OCI-M2 (cell line): Measurements from ENCODE around the gene ARHGEF16.

Experiments
- DNase-seq: peaks from one replicate; lab custom pipeline; 2025; ENCODE audit not compliant: unreplicated experiment; lab: John Stamatoyannopoulos, UW

The ARHGEF16 gene

GRCh38 chr1:3436451-3436850, 18.0 kb upstream of the ARHGEF16 start:
- no peak for DNase-seq

- DNase-seq, result no peak
These were observed 17.6 kb upstream of the ARHGEF16 start for GRCh38 chr1:3436901-3437300.

GRCh38 chr1:3438661-3439180, 15.7 kb upstream of the ARHGEF16 start:
- DNase-seq, result no peak

GRCh38 chr1:3439346-3440299, 14.8 kb upstream of the ARHGEF16 start:
- DNase-seq, result no peak

GRCh38 chr1:3440300-3440681, 14.2 kb upstream of the ARHGEF16 start:
- no peak for DNase-seq

GRCh38 chr1:3440711-3441409, 13.6 kb upstream of the ARHGEF16 start:
- no peak for DNase-seq

- DNase-seq, result no peak
These were observed 13.0 kb upstream of the ARHGEF16 start for GRCh38 chr1:3441410-3441847.

GRCh38 chr1:3441880-3442279, 12.6 kb upstream of the ARHGEF16 start:
- no peak for DNase-seq

GRCh38 chr1:3442331-3442730, 12.1 kb upstream of the ARHGEF16 start:
- DNase-seq, result no peak

- no peak for DNase-seq
These were observed 11.6 kb upstream of the ARHGEF16 start for GRCh38 chr1:3442901-3443300.

- no peak for DNase-seq
These were observed 10.7 kb upstream of the ARHGEF16 start for GRCh38 chr1:3443807-3444206.

GRCh38 chr1:3444298-3444697, 10.2 kb upstream of the ARHGEF16 start:
- no peak for DNase-seq

- DNase-seq, result no peak
These were observed 9.7 kb upstream of the ARHGEF16 start for GRCh38 chr1:3444736-3445135.

- DNase-seq, result no peak
These were observed 4.1 kb upstream of the ARHGEF16 start for GRCh38 chr1:3450202-3450863.

- DNase-seq, result no peak
These were observed 3.5 kb upstream of the ARHGEF16 start for GRCh38 chr1:3450983-3451382.

GRCh38 chr1:3451994-3452865, 2.2 kb upstream of the ARHGEF16 start:
- no peak for DNase-seq

- DNase-seq, result no peak
These were observed 1.6 kb upstream of the ARHGEF16 start for GRCh38 chr1:3452866-3453175.

GRCh38 chr1:3453203-3453761, 1.2 kb upstream of the ARHGEF16 start:
- no peak for DNase-seq

- no peak for DNase-seq
These were observed 550 bp downstream of the ARHGEF16 start for GRCh38 chr1:3454811-3455618.
